Endothelial cell of umbilical vein (primary cell): Measurements from ENCODE around the gene B3GAT1. TPM values are rescaled to one million over a fixed set of nuclear protein-coding genes. Genes with fewer than 3 reads are reported as not detected.

Experiments
- BruUV-seq: library from RNA; stranded (reverse); fragments of 400-500 nt; replicated peaks from 2 replicates; lab custom pipeline; 2021; lab: Mats Ljungman, UMichigan
- CTCF ChIA-PET: fragments of 300-600, 350-600 bp; sonication (Branson Sonifier 250); formaldehyde crosslinking; loops from one replicate; lab custom pipeline; 2021; ENCODE audit warnings: antibody characterized with exemption, inconsistent platforms; lab: Charles Lee
- POLR2A ChIA-PET: fragments of 300-600, 350-600 bp; sonication (Branson Sonifier 250); formaldehyde crosslinking; loops from one replicate; lab custom pipeline; 2021; ENCODE audit warnings: antibody characterized with exemption, inconsistent platforms; lab: Charles Lee
- DNase-seq: peaks from one replicate; pipeline ENCODE4 v3.0.0-alpha.2; 2011; ENCODE audit warnings: low read depth, low spot score
- FAIRE-seq: peaks from 2 replicates; lab custom pipeline; 2011; peaks lifted over from hg19 to GRCh38; lab: Jason Lieb, UNC
- H2AFZ ChIP-seq: 2 replicates; pipeline ENCODE4 v1.6.0; 2012; ENCODE audit warnings: low read depth, low read length, control low read depth, inconsistent platforms
- H3K27ac ChIP-seq: 2 replicates; pipeline ENCODE4 v1.5.1; 2011; ENCODE audit warnings: low read depth, mild to moderate bottlenecking, control low read depth, low read length, moderate library complexity; ENCODE audit not compliant: insufficient read depth
- H3K27me3 ChIP-seq, 2 experiments: 2 replicates each; pipeline versions ENCODE4 v1.6.0 to v1.6.1; 2011; ENCODE audit warnings: low read length in 2 of 2, mixed read lengths in 1 of 2; ENCODE audit not compliant: control insufficient read depth in 2 of 2, insufficient read depth in 2 of 2
- H3K36me3 ChIP-seq, 2 experiments: 2 replicates in 1 of 2; 3 replicates in 1 of 2; pipeline ENCODE4 v1.5.1; 2011; ENCODE audit warnings: low read length in 2 of 2, mild to moderate bottlenecking in 1 of 2, moderate library complexity in 1 of 2; ENCODE audit not compliant: control insufficient read depth in 2 of 2, insufficient read depth in 2 of 2; ENCODE audit errors: extremely low read depth in 1 of 2
- H3K4me1 ChIP-seq: 3 replicates; pipeline ENCODE4 v1.5.1; 2011; ENCODE audit warnings: mild to moderate bottlenecking, low read length; ENCODE audit not compliant: control insufficient read depth, insufficient read depth; ENCODE audit errors: extremely low read depth
- H3K4me2 ChIP-seq: 2 replicates; pipeline ENCODE4 v1.6.1; 2011; ENCODE audit warnings: low read length, control low read depth, mixed read lengths; ENCODE audit not compliant: insufficient read depth
- H3K4me3 ChIP-seq, 3 experiments: fragments of 200-600 bp in 1 of 3; sonication (generic), shearing (Covaris generic) in 1 of 3; replicated peaks in 1 of 3; 2 replicates each; pipeline ENCODE4 v1.5.1; 2011 to 2016; ENCODE audit warnings: control low read depth in 3 of 3, low read length in 3 of 3, mild to moderate bottlenecking in 2 of 3, inconsistent platforms in 1 of 3, low read depth in 1 of 3, moderate library complexity in 1 of 3; ENCODE audit not compliant: insufficient read depth in 1 of 3
- H3K79me2 ChIP-seq: 2 replicates; pipeline ENCODE4 v1.6.0; 2012; ENCODE audit warnings: low read length, inconsistent platforms; ENCODE audit not compliant: control insufficient read depth, insufficient read depth
- H3K9ac ChIP-seq: replicated peaks from 2 replicates; pipeline ENCODE3; 2011; ENCODE audit warnings: low read length, control low read depth; ENCODE audit not compliant: insufficient read depth; ENCODE audit errors: extremely low read depth
- H3K9me1 ChIP-seq: replicated peaks from 3 replicates; pipeline ENCODE4 v1.6.0; 2011; ENCODE audit warnings: mild to moderate bottlenecking, low read length; ENCODE audit not compliant: control insufficient read depth, insufficient read depth; ENCODE audit errors: extremely low read depth
- H3K9me3 ChIP-seq: replicated peaks from 2 replicates; pipeline ENCODE4 v1.5.1; 2012; ENCODE audit warnings: low read length, inconsistent platforms; ENCODE audit not compliant: control insufficient read depth, insufficient read depth
- H4K20me1 ChIP-seq: replicated peaks from 2 replicates; pipeline ENCODE3; 2011; ENCODE audit warnings: mild to moderate bottlenecking, low read length; ENCODE audit not compliant: control insufficient read depth, insufficient read depth; ENCODE audit errors: extremely low read depth
- EZH2 ChIP-seq: IDR thresholded peaks from 2 replicates; pipeline ENCODE4 v1.6.1; 2012; ENCODE audit warnings: borderline replicate concordance, low read depth, mild to moderate bottlenecking, moderate library complexity, low read length, inconsistent platforms; ENCODE audit not compliant: severe bottlenecking
- FOS ChIP-seq: IDR thresholded peaks from 2 replicates; pipeline ENCODE4 v1.6.1; 2011; ENCODE audit warnings: mild to moderate bottlenecking, low read length, moderate library complexity, borderline replicate concordance; ENCODE audit not compliant: insufficient read depth
- GATA2 ChIP-seq: IDR thresholded peaks from 2 replicates; pipeline ENCODE4 v1.7.0; 2011; ENCODE audit warnings: low read depth, mild to moderate bottlenecking, moderate library complexity, mixed read lengths, low read length; ENCODE audit not compliant: insufficient read length, insufficient read depth
- JUN ChIP-seq: IDR thresholded peaks from 2 replicates; pipeline ENCODE4 v1.6.1; 2011; ENCODE audit warnings: borderline replicate concordance, low read depth; ENCODE audit not compliant: insufficient read length, insufficient read depth
- MYC ChIP-seq: IDR thresholded peaks from one replicate; pipeline ENCODE4 v1.6.1; 2011; ENCODE audit warnings: mild to moderate bottlenecking, low read depth, low read length
- POLR2A ChIP-seq: IDR thresholded peaks from 2 replicates; pipeline ENCODE4 v1.6.1; 2012; ENCODE audit warnings: low read depth, mild to moderate bottlenecking, control low read depth, low read length
- POLR2AphosphoS5 ChIP-seq: IDR thresholded peaks from 2 replicates; pipeline ENCODE4 v1.6.1; 2012; ENCODE audit warnings: low read depth, mild to moderate bottlenecking, control low read depth, low read length, moderate library complexity; ENCODE audit not compliant: insufficient read depth
- dilution Hi-C: fragments of 300-500 bp; cut with MboI; formaldehyde crosslinking; loops from one replicate; pipeline ENCODE4 v1.15.0; 2019; ENCODE audit warnings: low sequenced_read_pairs; ENCODE audit not compliant: extremely low pct_ligation_motif_present
- intact Hi-C: fragments of 100-400 bp; cut with micrococcal nuclease; formaldehyde crosslinking; loops from one replicate; pipeline ENCODE4 v1.10.0; 2022
- polyA plus RNA-seq, 4 experiments: library from polyadenylated mRNA; depleted of rRNA in 3 of 4; stranded (reverse) in 3 of 4; unstranded in 1 of 4; fragments of >200 nt; gene quantifications; 2 replicates each; pipeline versions ENCODE4 v1.2.1 to v1.2.3, GENCODE V29; 2011 to 2012; ENCODE audit warnings: missing spikeins in 1 of 4
- total RNA-seq: library from RNA; stranded (reverse); gene quantifications from 2 replicates; pipeline ENCODE4 v1.2.3, GENCODE V29; 2021
- TF ChIP-seq, protein P1 (sequence below), 2 donors: IDR thresholded peaks; 1 replicate in 1 of 2; 2 replicates in 1 of 2; pipeline ENCODE4 v1.5.1; 2011; ENCODE audit warnings: low read length in 2 of 2, mild to moderate bottlenecking in 2 of 2, moderate library complexity in 2 of 2, control low read depth in 1 of 2, inconsistent platforms in 1 of 2, low read depth in 1 of 2; ENCODE audit not compliant: insufficient read depth in 1 of 2; ENCODE audit errors: extremely low read depth in 1 of 2
- TF ChIP-seq, protein P2 (sequence below): IDR thresholded peaks from 2 replicates; pipeline ENCODE4 v1.6.1; 2011; ENCODE audit not compliant: insufficient read depth, insufficient read length

The B3GAT1 gene
- total and polyA plus RNA-seq, 2 donors (not counting 3 experiments of a cell fraction or from before 2014, with no cell fraction given): 0.01 TPM; not detected in 1

DNA sequence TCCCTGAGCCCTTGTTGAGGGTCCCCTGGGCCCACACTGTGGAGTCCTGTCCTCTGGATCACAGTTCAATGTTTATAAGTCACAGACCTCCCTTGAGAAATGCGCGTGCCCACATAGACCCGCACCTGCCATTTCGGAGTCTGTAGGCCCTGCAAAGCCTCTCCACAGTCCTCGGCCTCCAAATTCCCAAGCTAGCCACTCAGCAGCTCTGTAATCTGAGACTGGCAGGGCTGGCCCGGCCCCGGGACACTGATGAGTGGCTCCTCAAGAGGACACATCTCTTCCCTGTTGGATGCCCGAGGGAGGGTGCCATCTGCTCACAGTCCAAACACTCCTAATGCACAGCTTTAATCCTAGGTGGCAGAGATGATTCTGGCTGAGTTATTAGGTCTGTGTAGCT lies 39.1 kb downstream of the B3GAT1 start:
- Histone ChIP-seq H3K9me1 (no peaks in the 10 kb centered on the region), H3K36me3 (no peaks in the 10 kb centered on the region), H3K27ac (no peak overlapping the region), H4K20me1 (no peaks in the 10 kb centered on the region), H3K9me3 (no peaks in the 10 kb centered on the region), H3K79me2 (no peaks in the 10 kb centered on the region), H3K4me3 (no peak overlapping the region), H3K4me1 (no peaks in the 10 kb centered on the region), H3K27me3 (no peaks in the 10 kb centered on the region), H3K4me2 (no peak overlapping the region), H3K9ac (no peak overlapping the region), H2AFZ (no peak overlapping the region)
- CTCF ChIA-PET: no interaction called here
- POLR2A ChIA-PET: no interaction called here
- FAIRE-seq: no peak
- intact Hi-C loops (no loop called here), dilution Hi-C loops (no loop called here)
- TF ChIP-seq, protein P1, sequence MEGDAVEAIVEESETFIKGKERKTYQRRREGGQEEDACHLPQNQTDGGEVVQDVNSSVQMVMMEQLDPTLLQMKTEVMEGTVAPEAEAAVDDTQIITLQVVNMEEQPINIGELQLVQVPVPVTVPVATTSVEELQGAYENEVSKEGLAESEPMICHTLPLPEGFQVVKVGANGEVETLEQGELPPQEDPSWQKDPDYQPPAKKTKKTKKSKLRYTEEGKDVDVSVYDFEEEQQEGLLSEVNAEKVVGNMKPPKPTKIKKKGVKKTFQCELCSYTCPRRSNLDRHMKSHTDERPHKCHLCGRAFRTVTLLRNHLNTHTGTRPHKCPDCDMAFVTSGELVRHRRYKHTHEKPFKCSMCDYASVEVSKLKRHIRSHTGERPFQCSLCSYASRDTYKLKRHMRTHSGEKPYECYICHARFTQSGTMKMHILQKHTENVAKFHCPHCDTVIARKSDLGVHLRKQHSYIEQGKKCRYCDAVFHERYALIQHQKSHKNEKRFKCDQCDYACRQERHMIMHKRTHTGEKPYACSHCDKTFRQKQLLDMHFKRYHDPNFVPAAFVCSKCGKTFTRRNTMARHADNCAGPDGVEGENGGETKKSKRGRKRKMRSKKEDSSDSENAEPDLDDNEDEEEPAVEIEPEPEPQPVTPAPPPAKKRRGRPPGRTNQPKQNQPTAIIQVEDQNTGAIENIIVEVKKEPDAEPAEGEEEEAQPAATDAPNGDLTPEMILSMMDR (IDR thresholded peaks at IDR 0.05; ENCODE audit: extremely low read depth in 1 of 2, insufficient read depth in 1 of 2, low read depth in 1 of 2, low read length in 2 of 2): no peak
- TF ChIP-seq GATA2 (no peak), POLR2AphosphoS5 (no peak), JUN (no peak), MYC (no peak), POLR2A (no peak), FOS (no peak), EZH2 (no peak)
- TF ChIP-seq, protein P2, sequence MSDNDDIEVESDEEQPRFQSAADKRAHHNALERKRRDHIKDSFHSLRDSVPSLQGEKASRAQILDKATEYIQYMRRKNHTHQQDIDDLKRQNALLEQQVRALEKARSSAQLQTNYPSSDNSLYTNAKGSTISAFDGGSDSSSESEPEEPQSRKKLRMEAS: no peak
- no TSS peak for BruUV-seq
- DNase-seq: no peak
